Natural killer cell (primary cell): ENCODE measurements around the gene ALDH1L1. TPM values are rescaled to one million over a fixed set of nuclear protein-coding genes. Genes with fewer than 3 reads are reported as not detected.

ENCODE experiments used
- ATAC-seq, 3 donors: fragments of 150-1000 bp in 2 of 3; fragments of 200-7000 bp in 1 of 3; cut with Tn5 transposase; 1 replicate in 1 of 3; 2 replicates in 2 of 3; pipeline ENCODE4 v1.10.0; 2021; ENCODE audit warnings: mild to moderate bottlenecking in 2 of 3, moderate library complexity in 2 of 3
- DNase-seq, 2 donors: peaks; one replicate each; pipeline versions ENCODE4 v3.0.0 to v3.0.0-alpha.2; 2013 to 2021; ENCODE audit warnings: mixed read lengths in 1 of 2
- H3K27ac ChIP-seq: one replicate; pipeline ENCODE4 v1.5.1; 2013; ENCODE audit warnings: mild to moderate bottlenecking, low read length
- H3K27me3 ChIP-seq: one replicate; pipeline ENCODE4 v1.6.1; 2013; ENCODE audit warnings: low read length; ENCODE audit not compliant: control insufficient read depth, insufficient read depth
- H3K36me3 ChIP-seq: one replicate; pipeline ENCODE4 v1.6.1; 2013; ENCODE audit warnings: low read length; ENCODE audit not compliant: control insufficient read depth, insufficient read depth
- H3K4me1 ChIP-seq: one replicate; pipeline ENCODE4 v1.6.1; 2013; ENCODE audit warnings: low read length; ENCODE audit not compliant: control insufficient read depth, insufficient read depth
- H3K4me3 ChIP-seq: one replicate; pipeline ENCODE4 v1.5.1; 2013; ENCODE audit warnings: low read length
- H3K9me3 ChIP-seq: one replicate; pipeline ENCODE4 v1.6.1; 2013; ENCODE audit warnings: low read length; ENCODE audit not compliant: control insufficient read depth, insufficient read depth
- H3K27ac Mint-ChIP-seq, 2 donors: one replicate each; pipeline ENCODE4 v1.8.0; 2022; ENCODE audit warnings: mild to moderate bottlenecking in 2 of 2, mixed read lengths in 2 of 2, moderate library complexity in 1 of 2
- H3K27me3 Mint-ChIP-seq, 2 donors: one replicate each; pipeline ENCODE4 v1.8.0; 2022; ENCODE audit warnings: low read depth in 2 of 2, mixed read lengths in 2 of 2
- H3K36me3 Mint-ChIP-seq: one replicate; pipeline ENCODE4 v1.8.0; 2022; ENCODE audit warnings: mixed read lengths
- H3K4me1 Mint-ChIP-seq, 2 donors: one replicate each; pipeline ENCODE4 v1.8.0; 2022; ENCODE audit warnings: mixed read lengths in 2 of 2
- H3K4me3 Mint-ChIP-seq: one replicate; pipeline ENCODE4 v1.8.0; 2022; ENCODE audit warnings: mild to moderate bottlenecking, moderate library complexity, mixed read lengths
- H3K9me3 Mint-ChIP-seq, 2 donors: one replicate each; pipeline ENCODE4 v1.8.0; 2022; ENCODE audit warnings: mixed read lengths in 2 of 2
- CTCF ChIP-seq: fragments of 200-600 bp; IDR thresholded peaks from one replicate; pipeline ENCODE4 v1.8.0; 2022; ENCODE audit warnings: antibody characterized with exemption
- WGBS: methylation state at CpG from one replicate; pipeline ENCODE4 v1.1.7; 2013; ENCODE audit warnings: missing lambda C conversion rate; ENCODE audit not compliant: insufficient coverage; 5-methylcytosine and 5-hydroxymethylcytosine counted together
- intact Hi-C: fragments of 100-400 bp; cut with micrococcal nuclease; formaldehyde crosslinking; loops from one replicate; pipeline ENCODE4 v1.14.2; 2022
- total RNA-seq, 4 donors: library from RNA; stranded (reverse); fragments of 120-200 nt in 1 of 4; gene quantifications; one replicate each; pipeline versions ENCODE4 v1.2.3 to v1.2.4, GENCODE V29; 2013 to 2022

The ALDH1L1 gene
- total RNA-seq, 3 donors from 2014 or later (not counting 1 experiment from before 2014, with no cell fraction given) = not detected

DNA sequence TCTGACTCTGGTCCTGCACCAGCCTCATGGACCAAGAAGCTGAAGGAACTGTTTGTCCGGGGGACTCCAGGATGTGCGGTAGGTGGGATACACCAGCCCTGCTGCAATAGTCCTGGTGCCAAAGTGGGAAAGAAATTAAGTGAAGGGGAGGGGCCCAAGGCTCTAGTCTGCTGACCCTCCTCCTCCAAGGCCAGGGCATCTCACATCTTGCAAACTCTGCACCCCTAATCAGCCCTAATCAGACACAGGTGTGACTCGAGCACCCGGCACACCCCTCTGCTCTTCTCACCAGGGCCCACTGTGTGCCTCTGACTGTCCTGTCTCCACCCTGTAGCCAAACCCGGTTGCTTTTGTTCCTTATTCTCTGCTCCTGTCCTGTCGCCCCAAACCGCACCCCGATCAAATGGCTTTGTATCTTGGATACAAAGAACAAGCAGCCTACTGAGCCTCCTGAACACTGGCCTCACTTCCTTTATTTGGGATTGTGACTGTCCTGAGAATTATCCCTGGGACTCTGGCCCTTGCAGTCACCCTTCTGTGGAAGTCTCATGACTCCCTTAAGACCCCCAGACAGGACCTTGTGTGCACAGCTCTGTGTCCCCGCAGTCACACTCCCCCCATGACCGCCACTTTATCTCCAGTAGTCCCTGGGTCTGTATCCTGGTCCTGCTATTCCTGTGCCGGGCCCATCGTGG lies 69.8 kb downstream of the ALDH1L1 start:
- H3K27me3 ChIP-seq = no peaks in the 10 kb centered on the region
- DNase-seq = no peak
- H3K27me3 Mint-ChIP-seq = no peaks in the 10 kb centered on the region

DNA sequence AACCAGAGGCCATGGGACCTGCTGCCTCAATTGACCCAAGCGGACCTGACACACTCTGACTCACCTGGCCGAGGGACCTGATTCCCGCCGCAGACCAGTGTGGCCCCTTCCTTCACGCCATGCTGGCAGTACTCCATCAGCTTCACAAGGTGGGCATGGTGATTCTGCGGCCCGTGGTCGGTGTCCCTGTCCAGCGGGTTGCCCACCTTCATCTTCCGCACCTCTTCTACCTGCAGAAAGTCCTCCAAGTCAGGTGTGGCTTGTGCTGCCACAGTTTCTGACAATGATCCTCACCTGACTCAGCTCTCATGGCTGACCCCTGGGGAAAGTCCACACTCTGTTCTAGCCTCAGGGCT lies 70.5 kb downstream of the ALDH1L1 start:
- H3K27me3 ChIP-seq = no peaks in the 10 kb centered on the region
- no peak overlapping the region for H3K27ac ChIP-seq
- no peaks in the 10 kb centered on the region for H3K9me3 ChIP-seq
- Mint-ChIP-seq H3K27me3 (no peaks in the 10 kb centered on the region), H3K27ac (no peak overlapping the region), H3K4me1 (no peaks in the 10 kb centered on the region), H3K36me3 (no peaks in the 10 kb centered on the region), H3K4me3 (no peak overlapping the region), H3K9me3 (no peaks in the 10 kb centered on the region)
- TF ChIP-seq CTCF = no peak
- DNase-seq (peak in 1 of 2 donors; percentile 9), ATAC-seq (no peak)
- H3K36me3 ChIP-seq = no peaks in the 10 kb centered on the region
- 94% methylated on average over 10 of the region's 10 CpGs for WGBS
- H3K4me1 ChIP-seq = no peaks in the 10 kb centered on the region
- no peak overlapping the region for H3K4me3 ChIP-seq
- intact Hi-C loops = no loop called here

More for the DNA sequence above, 69.8 kb downstream of the ALDH1L1 start:
- no peak for TF ChIP-seq CTCF
- Histone ChIP-seq H3K4me1 (no peaks in the 10 kb centered on the region), H3K36me3 (no peaks in the 10 kb centered on the region), H3K9me3 (no peaks in the 10 kb centered on the region), H3K27ac (no peak overlapping the region), H3K4me3 (no peak overlapping the region)
- no peaks in the 10 kb centered on the region for H3K9me3 Mint-ChIP-seq
- intact Hi-C loops = no loop called here
- H3K36me3 Mint-ChIP-seq = no peaks in the 10 kb centered on the region
- H3K4me3 Mint-ChIP-seq = no peak overlapping the region
- no peak for ATAC-seq
- H3K4me1 Mint-ChIP-seq = no peaks in the 10 kb centered on the region
- no peak overlapping the region for H3K27ac Mint-ChIP-seq
- 93% methylated on average over 12 of the region's 12 CpGs for WGBS

DNA sequence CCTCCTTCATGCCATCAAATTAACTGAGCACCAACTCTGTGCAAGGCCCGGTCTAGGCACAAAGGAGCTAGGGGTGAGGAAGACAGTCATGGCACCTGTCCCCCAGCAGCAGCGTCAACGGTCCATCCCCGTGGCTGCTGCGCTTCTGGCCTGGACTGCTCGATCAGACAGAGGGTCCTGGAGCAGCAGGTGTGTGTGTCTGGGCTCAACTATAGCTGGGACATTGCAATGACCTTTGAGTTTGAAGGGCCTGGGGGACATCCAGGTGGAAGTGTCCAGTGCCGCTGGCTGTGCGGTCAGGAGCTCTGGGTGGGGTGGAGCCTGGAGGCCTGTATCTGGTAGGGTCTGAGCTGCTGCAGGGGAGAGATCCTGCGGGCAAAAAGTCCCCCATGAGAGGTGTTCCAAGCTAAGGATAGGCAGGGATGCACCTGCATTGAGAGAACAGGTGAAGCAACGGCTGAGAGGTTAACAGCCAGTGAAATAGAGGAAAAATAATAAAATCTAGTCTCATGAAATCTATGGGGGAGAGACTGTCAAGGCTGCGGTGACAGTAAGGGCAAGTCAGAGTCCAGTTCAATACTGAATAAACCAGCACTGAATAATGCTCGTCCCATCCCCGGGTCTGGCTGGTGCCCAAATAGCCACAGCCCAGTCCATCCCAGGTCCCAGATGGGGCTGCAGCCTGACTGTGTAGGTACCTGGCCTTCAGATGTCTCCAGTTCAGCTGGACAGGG lies 71.1 kb downstream of the ALDH1L1 start:
- peak in 1 of 2 donors; percentile 1 for DNase-seq
- Mint-ChIP-seq H3K27ac (no peak overlapping the region), H3K4me3 (no peak overlapping the region), H3K27me3 (no peaks in the 10 kb centered on the region), H3K4me1 (no peaks in the 10 kb centered on the region), H3K9me3 (no peaks in the 10 kb centered on the region), H3K36me3 (no peaks in the 10 kb centered on the region)
- H3K27ac ChIP-seq = no peak overlapping the region
- intact Hi-C loops = no loop called here
- no peaks in the 10 kb centered on the region for H3K9me3 ChIP-seq
- H3K27me3 ChIP-seq = no peaks in the 10 kb centered on the region
- H3K4me3 ChIP-seq = no peak overlapping the region
- WGBS = 92% methylated on average over 13 of the region's 13 CpGs
- no peak for ATAC-seq
- H3K4me1 ChIP-seq = no peaks in the 10 kb centered on the region
- TF ChIP-seq CTCF = no peak
- no peaks in the 10 kb centered on the region for H3K36me3 ChIP-seq
